Eye (tissue), 1 donor: ENCODE results near the gene DGKG.
A peak's percentile ranks its signal among the peaks of the same experiment; 100 is the strongest.

ENCODE experiments used
- DNase-seq: peaks from one replicate; pipeline ENCODE4 v3.0.0-alpha.2; 2015

The DGKG gene

GRCh38 chr3:186268616-186269448 lies 93.2 kb downstream of the DGKG start:
- no peak for DNase-seq

GRCh38 chr3:186267758-186268157 lies 94.3 kb downstream of the DGKG start:
- no peak for DNase-seq

- no peak for DNase-seq
Measured at GRCh38 chr3:186264608-186265400, 97.2 kb downstream of the DGKG start.

GRCh38 chr3:186261638-186262037 lies 100.4 kb downstream of the DGKG start:
- no peak for DNase-seq

GRCh38 chr3:186260726-186261125 lies 101.3 kb downstream of the DGKG start:
- DNase-seq = no peak

- peak; percentile 82 for DNase-seq
Measured at GRCh38 chr3:186259612-186260383, 102.2 kb downstream of the DGKG start.

GRCh38 chr3:186258968-186259367 lies 103.1 kb downstream of the DGKG start:
- peak; percentile 82 for DNase-seq

GRCh38 chr3:186257866-186258265 lies 104.2 kb downstream of the DGKG start:
- no peak for DNase-seq

GRCh38 chr3:186255703-186256331 lies 106.2 kb downstream of the DGKG start:
- DNase-seq = peak; percentile 21

GRCh38 chr3:186254676-186255650 lies 107.1 kb downstream of the DGKG start:
- no peak for DNase-seq

- no peak for DNase-seq
Measured at GRCh38 chr3:186251948-186252619, 110.0 kb downstream of the DGKG start.

GRCh38 chr3:186248850-186249249 lies 113.2 kb downstream of the DGKG start:
- DNase-seq = peak; percentile 38

GRCh38 chr3:186247821-186248814 lies 113.9 kb downstream of the DGKG start:
- DNase-seq = no peak

GRCh38 chr3:186246941-186247340 lies 115.1 kb downstream of the DGKG start:
- no peak for DNase-seq

GRCh38 chr3:186244016-186244415 lies 118.0 kb downstream of the DGKG start:
- DNase-seq = no peak

- DNase-seq = peak; percentile 39
Measured at GRCh38 chr3:186241910-186242821, 119.9 kb downstream of the DGKG start.

- DNase-seq = peak; percentile 75
Measured at GRCh38 chr3:186239321-186239720, 122.7 kb downstream of the DGKG start.

GRCh38 chr3:186237915-186238314 lies 124.1 kb downstream of the DGKG start:
- no peak for DNase-seq
